Hematopoietic multipotent progenitor cell treated with erythropoietin and hydrocortisone succinate and interleukin-3 and kit ligand, for 8 days (in vitro differentiated cells): Measurements from ENCODE around the gene WNT11.

Experiments
- DNase-seq: peaks from one replicate; pipeline ENCODE4 v3.0.0-alpha.2; 2015

Gene WNT11

GRCh38 chr11:76152741-76153570, 53.3 kb downstream of the WNT11 start:
- DNase-seq, result peak; percentile 14

GRCh38 chr11:76152086-76152681, 54.1 kb downstream of the WNT11 start:
- peak; percentile 85 for DNase-seq

GRCh38 chr11:76151556-76152085, 54.7 kb downstream of the WNT11 start:
- DNase-seq, result no peak

GRCh38 chr11:76150141-76150540, 56.2 kb downstream of the WNT11 start:
- no peak for DNase-seq

- DNase-seq, result no peak
These were observed 56.6 kb downstream of the WNT11 start for GRCh38 chr11:76149713-76150112.

- no peak for DNase-seq
These were observed 57.2 kb downstream of the WNT11 start for GRCh38 chr11:76148941-76149613.

GRCh38 chr11:76148231-76148630, 58.1 kb downstream of the WNT11 start:
- no peak for DNase-seq

- DNase-seq, result no peak
These were observed 59.1 kb downstream of the WNT11 start for GRCh38 chr11:76147106-76147740.

GRCh38 chr11:76143274-76143673, 63.0 kb downstream of the WNT11 start:
- no peak for DNase-seq

- no peak for DNase-seq
These were observed 64.3 kb downstream of the WNT11 start for GRCh38 chr11:76141901-76142588.

GRCh38 chr11:76140912-76141574, 65.3 kb downstream of the WNT11 start:
- DNase-seq, result no peak

- DNase-seq, result no peak
These were observed 67.0 kb downstream of the WNT11 start for GRCh38 chr11:76139314-76139713.
